Stimulated activated CD4-positive, alpha-beta T cell treated with anti-CD3 and anti-CD28 coated beads, Interleukin-1b, Interleukin-23, amount 100 ng/mL, for 48 hours (primary cell): ENCODE results near the gene CITED1.
"Not testable (repeated sequence)": the region's sequence is repeated elsewhere in the genome, so short reads cannot be mapped to it uniquely, and the experiment has no call there.

Experiments
- DNase-seq: peaks from one replicate; pipeline ENCODE4 v3.0.0-alpha.2; 2020

CITED1 gene, protein sequence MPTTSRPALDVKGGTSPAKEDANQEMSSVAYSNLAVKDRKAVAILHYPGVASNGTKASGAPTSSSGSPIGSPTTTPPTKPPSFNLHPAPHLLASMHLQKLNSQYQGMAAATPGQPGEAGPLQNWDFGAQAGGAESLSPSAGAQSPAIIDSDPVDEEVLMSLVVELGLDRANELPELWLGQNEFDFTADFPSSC

DNA sequence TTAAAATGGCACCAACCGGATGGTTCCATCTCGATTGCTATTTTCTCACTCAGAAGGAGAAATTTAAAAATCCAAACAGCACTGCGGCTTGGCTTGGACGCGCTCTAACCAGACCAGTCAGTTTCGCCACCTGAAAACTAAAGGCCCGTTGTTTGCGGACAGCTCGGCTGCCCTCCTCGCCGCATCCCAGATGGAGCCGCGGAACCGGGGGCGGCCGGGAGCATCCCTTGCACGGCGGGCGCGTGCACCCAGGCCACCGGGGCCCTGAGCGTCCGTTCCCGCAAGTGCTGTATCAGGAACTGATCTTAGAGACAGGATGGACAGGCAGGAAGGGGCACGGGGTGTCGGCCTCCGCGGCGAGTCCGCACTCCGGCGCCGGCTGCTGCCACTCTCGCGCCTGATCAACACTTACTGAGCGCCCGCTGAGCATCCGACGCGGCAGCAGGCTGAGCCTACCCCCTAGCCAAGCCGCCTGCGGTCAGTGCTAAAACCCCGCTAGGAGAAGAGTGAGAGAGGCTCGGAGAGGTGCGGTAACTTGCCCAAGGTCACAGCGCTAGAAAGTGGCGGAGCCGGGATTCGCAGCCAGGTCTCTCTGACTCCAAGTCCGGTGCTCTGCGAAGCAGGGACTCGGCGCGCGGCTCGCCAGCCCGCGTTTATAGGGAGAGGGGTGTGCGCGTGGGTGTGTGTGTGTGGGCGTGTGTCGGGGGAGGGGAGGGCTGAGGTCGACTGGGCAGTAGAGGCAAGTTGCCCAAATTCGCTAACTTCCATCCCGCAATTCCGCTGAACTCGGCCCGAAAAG is at the start of gene CITED1:
Gene CITED1 (minus strand): TSS at position 629 of the 799 bp plus-strand sequence. CDS start 3,045 bp downstream, outside the sequence.
- DNase-seq: no peak

DNA sequence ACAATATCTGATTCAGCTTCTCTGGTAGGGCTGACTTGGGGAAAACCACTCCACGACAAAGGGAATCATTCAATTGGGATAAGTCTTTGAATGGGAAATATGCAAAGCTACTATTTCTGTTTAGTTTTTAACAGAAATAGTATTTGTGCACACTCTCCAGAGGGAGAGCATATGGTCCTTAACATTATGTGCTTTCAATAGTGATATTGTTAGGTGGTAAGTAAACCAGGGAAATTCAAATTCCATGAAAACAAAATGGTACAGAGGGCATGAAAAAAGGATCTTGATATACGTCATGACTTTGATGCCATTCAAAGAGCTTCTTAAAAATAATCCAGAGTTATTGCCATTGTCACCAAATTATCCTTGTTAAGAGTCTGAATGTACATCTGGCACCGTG is 47.1 kb upstream of the CITED1 start:
- no peak for DNase-seq

DNA sequence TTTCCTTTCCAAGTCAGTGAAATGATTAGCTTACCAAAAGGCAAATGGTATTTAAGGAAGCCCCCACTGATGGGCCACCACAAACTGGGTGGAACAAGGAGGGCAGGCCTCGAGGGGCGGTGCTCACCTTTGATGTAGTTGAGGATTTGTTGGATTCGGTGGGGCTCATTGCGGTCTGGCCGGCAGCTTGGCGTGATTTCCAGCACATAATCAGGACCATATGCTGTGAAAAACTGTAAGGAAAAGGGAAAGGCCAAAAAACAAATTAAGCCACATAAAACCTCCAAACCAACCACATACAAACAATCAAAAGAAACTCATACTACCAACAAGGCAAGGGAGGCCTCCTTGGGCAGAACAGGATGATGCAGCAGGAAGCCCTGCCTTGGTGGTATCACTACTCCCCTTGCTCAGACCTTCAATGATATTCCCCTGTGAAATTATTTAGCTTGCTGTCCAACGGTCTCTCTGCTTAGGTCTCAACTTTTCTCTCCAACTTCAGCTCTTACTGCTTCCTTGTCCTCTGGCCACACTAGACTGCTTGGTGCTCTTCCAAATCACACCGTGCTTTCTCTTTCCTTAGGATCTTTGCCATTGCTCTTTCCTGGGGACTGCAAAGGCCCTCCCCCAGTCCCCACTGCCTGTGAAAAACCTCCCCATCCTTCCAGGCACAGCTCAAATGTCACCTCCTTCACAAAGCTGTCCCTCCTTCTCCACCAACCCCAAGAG is 46.1 kb upstream of the CITED1 start:
- DNase-seq: no peak

DNA sequence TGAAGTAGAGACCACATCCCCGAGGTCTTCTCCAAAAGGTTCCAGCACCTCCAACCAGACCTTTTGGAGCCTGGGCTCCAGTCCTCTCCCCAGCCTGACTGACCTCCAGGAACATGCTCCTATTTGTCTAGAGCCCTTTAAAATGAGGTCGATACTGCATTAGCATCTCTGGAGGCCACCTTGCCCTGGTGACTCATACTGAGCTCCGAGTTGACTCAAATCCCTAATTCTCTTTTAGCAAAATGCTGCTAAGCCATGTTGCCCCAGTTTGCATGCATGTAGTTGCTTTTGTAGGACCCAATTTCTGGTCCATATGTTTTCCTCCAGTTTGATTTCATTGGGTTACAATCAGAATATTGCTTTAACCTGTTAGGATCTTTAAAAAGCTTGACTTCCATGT is 43.5 kb upstream of the CITED1 start:
- peak; percentile 30 for DNase-seq

DNA sequence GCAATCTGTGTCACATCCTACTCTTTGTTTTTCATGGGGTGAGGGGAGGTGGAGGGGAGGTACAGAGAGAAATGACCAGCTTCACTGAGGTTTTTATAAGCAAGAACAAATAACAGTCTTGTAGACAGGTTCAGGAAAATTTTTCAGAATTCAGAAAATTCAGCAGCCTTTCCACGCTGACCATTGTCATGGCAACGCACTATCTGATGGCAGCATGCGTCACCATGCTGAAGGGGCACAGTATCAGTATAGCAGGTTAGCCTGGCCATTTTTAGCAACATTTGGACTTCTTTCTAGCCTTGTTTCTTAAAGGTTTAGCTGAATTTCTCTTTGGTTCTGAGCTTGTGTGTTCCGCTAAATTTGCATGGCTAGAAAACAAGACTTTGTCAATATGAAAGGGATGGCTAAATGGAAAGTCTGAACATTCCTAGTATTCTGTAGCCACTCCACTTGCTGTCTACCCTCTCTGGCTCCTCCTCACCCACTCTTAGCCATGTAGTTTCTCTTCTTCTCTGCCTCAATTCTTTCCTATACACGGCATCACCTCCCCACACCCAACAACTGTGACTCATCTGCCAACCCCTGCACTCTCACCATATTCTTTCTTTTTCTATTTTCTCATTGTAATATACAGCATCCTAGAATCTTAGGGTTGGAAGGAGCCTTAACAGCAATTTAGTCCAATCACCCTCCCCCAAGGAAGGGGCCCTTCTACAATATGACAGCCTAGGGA is 42.7 kb upstream of the CITED1 start:
- DNase-seq: peak; percentile 5

DNA sequence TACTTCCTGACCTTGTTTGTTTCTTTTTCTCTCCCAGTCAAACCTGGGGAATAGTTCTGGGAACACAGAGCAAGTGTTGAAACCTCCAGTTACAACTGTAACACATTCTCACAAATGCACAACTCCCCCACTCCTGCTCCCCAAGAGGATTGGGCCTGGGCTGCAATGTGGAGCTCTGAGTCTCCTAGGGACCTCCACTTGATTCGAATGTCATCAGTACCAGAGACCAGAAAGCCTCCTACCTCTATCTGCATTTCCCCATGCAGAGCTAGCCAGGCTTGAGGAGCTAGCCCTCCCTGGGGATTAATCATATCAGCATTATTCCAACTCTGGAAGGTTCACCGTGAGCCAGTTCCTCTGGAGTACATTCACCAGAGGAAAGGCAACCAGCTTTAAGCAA is 41.7 kb upstream of the CITED1 start:
- DNase-seq: no peak

DNA sequence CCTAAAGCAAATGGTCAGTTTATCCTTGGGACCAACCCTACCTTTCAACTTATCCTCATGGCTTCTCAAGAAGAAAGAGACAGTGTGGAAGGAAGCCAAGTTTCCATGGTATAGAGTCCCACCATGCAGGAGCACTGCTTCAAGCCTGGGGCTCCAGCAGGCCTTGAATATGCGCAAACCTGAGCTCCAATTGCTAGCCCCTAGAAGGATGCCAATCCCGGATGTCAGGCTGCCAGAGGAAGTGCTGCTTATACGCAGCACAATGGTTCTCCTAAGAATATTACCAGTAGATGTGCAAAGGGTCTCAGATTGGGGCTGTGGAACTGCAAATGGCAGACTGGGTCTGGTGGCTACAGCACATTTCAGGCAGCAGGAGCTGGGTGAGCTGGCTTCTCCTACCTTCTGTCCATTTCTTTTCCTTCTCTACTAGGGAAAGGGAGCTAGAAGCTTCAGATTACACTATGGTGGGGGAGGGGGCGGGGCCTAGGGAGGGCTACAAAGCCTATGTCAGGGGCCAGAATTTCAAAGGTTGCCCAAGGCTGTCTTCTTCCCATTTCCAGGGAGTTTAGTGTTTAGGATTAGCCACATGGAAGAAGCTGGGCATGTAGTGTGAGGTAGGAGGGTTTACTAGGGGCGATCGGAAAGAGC is 40.7 kb upstream of the CITED1 start:
- DNase-seq: no peak

DNA sequence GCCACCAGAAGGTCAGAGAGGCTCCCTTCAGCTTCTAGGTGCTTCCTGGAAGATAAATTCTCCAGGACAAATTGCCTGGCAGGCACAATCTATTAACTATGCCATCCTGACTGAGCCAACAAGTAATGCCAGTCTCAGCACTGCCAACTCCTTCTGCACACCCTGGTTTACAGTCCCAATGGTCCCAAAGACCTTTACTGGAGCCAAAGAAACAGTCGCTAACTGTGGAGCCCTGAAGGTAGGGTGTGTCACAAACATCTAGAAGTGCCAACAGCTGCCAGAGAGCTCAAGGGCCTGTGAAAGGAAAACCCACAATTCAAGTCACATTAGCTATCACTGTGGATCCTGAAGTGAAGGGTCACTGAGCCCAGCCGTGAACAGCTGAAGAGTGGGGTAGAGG is 34.9 kb upstream of the CITED1 start:
- no peak for DNase-seq

DNA sequence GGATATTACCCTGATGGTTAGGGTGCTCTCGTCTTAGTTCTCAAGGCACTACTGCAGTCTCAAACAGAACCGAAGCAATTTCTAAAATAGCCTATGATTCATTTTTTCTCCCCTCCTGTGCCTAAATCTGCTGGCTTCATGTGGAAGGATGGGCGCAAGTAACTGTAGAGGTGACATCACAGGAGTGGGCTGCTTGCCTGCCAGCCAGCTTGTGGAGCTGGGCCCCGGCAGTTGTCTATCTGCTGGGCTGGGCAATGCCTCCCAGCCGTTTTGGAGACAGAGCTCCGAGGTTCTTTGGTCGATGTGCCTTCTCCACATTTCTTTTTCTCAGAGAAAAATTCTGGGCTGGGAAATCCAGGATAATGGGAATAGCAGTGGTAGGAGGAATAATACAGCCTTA is 34.3 kb upstream of the CITED1 start:
- no peak for DNase-seq

DNA sequence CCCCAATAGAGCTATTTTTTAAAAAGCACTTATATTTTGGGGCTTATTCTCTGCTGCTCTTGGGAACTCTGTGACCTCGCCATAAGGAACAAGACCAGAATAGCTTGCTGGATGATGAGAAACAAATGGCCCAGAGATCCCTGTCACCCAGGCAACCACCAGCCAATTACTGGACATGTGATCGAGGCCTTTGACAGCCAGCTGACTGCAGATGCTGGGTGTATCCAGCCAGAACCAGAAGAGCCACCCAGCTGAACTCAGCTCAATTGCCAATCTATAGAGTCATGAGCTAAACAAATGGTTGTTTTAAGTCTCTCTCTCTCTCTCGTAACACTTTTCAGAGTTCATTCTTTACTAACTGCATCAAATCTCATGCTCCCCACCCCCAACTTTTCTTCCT is 24.4 kb upstream of the CITED1 start:
- no peak for DNase-seq

DNA sequence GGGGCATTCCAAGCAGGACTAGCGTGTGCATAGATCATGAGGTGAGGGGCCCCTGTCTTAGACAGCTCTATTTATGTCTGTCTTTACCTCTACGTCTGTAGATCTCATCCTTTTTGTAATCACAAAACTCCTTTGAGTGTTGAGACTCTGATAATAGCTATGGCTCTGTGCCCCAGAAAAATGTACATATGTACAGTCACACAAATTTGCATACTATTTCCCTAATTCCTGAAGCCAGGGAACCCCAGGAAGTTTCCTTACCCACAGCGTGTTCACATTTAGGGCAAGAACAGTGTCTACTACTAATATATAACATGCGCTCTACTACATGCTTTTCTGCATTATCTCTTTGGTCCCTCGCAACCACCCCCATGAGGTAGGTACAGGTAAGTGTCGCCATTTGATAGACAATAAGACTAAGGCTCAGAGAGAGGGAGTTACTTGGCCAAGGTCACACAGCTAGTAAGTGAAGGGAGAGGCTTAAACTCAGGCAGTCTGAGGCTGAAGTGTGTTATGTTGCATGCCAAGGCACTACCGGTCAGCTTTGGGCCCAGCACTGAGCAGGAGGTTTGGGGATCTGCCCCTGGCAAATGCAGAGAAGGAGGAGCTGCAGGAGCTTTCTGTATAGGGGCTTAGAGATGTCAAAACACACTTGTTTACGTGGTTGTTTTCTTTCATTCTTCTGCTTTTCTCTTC is 21.0 kb upstream of the CITED1 start:
- no peak for DNase-seq

DNA sequence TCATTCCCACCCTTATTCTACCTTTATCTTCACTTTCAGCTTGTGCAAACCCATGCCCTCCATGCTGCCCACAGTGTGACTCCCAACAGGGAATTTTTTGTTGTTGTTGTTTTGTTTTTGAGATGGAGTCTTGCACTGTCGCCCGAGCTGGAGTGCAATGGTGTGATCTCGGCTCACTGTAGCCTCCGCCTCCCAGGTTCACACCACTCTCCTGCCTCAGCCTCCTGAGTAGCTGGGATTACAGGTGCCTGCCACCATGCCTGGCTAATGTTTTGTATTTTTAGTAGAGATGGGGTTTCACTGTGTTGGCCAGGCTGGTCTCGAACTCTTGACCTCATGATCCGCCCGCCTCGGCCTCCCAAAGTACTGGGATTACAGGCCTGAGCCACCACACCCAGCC is 13.9 kb upstream of the CITED1 start:
- not testable (repeated sequence) for DNase-seq

DNA sequence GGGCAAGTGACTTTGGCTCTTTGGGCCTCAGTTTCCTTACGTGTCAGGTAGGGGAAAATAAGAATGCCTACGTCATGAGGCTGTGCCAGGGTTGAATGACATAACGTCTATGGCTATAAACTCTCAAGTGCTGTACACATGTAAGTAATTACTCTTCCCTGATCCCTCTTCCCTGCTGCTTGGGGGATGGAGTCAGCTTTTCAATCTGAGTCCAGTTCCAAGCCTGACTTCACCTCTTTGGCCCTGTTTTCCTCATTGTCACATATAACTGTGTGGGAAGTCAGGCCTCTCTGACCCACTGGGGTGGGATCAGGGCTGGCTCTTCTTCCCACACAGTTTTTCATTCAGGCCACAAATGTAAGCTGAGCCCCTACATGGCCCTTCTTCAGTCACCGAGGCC is 11.4 kb upstream of the CITED1 start:
- no peak for DNase-seq

DNA sequence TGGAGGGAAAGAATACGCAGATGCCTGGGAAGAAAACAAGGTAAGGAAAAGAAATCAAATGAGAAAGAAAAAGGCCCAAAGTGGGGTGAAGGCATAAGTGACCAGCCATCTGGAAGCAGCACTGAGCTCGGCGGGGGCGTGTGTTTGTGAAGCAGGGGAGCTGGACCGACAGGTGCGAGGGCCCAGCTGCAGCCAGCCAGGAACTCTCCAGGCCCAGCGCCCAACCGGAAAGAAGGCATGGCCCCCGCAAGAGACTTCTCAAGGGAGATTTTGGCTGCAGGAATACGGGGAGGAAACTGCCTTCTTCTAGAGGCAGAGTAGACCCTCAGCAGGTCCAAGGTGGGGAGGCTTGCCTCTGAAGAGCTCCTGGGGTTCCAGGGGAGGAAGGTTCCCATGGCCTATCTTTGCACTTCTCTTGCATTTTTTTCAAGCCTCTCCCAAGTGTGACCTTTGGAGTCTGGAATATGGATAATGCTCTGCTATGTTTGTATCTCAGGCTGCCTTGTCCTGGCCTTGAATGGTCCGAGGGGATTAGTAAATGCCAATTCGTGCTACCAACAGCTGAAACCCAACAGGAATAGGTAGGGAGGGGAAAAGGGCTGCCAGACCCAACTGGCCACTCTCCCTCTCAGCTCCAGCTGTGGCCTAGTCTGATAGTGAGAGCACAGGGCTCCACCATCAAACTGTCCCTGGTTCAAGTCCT is 10.8 kb upstream of the CITED1 start:
- DNase-seq: no peak

DNA sequence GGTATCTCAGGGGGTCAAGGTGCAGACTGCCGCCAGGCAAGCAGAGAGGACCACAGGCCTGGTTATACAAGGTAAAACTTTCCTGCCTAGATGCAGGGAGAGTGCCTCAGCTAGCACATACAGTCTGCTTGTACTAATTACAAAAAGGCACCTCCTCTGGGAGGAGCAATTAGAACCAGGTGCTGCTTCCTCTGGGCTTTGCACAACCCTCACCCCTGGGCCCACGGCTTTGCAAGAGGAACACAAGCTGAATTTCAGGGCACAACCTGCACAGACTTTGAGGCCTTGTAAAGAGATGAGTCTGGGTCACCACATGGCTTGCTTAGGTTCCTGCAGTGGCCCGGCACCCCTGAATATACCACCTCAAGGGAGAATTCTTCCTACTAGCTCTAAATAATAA is 9.2 kb upstream of the CITED1 start:
- no peak for DNase-seq

DNA sequence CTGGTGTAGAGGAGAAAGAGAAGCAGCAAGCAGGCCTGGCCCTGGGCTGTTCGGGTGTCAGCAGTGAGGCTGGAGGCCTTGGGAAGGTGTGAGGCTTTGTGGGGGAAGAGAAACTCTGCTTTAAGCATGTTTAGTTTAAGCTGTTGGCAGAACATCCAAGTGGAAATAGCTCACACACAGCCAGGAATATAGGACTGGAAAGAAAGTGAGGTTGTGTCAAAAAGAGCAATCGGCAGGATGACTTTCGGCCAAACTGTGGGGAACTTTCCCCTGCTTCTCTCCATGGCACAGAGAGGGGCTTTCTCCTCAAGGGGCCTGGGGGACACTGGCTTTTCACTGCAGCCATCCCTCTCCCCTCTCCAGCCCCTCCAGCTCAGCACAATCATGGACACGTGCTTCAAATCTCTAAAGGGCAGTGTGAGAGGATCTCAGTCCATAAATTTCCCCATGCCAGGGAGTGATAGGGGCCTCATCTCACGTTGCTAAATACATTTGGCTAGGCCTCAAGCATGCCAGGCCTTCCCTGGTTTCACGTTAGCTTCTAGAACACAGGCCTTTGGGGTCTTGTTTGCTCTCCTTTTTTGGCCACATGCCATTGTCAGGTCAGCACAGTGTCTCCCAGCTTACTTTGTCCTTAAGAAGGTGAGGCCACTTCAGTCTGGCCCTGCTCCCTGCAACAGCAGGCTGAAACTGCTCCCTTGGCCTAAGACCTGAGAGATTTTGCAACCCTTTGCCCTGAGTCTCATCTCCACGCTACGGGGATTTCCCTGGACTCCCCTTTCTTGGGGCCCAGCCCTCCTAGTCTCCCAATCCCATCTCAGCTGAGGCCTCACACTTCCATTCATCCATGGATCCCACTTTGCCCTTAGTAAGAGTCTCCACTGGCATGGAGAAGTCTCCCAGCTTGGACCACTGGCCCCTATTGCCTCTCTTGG is 8.3 kb upstream of the CITED1 start:
- no peak for DNase-seq

DNA sequence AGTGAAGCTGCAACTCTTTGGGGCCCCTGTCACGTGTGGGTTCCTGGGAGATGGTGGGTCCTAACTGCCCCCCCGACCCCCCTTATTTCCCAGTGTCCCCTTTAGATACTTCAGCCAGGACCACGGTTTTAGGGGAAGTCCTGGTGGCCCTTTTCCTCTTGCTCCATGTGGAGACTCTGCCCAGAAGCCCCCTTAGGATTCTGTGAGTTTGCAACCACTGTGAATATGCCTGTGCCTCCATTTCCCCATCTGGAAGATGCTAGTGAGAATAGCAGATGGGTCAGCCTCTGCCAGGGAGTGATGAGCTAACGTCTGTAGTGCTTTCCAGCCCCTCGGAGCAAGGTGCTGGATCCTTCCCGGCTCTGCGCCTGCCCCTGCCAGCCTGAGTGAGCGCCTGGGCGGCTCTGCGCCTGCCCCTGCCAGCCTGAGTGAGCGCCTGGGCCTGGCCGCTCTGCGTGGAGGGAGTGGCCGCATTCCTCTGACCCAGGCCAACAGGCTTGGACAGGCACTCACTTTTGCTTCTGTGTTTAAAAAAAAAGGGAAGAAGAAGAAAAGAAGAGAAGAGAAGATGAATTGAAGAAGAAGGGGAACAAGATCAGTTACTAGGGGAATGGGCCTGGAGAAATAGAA is 6.7 kb upstream of the CITED1 start:
- no peak for DNase-seq

DNA sequence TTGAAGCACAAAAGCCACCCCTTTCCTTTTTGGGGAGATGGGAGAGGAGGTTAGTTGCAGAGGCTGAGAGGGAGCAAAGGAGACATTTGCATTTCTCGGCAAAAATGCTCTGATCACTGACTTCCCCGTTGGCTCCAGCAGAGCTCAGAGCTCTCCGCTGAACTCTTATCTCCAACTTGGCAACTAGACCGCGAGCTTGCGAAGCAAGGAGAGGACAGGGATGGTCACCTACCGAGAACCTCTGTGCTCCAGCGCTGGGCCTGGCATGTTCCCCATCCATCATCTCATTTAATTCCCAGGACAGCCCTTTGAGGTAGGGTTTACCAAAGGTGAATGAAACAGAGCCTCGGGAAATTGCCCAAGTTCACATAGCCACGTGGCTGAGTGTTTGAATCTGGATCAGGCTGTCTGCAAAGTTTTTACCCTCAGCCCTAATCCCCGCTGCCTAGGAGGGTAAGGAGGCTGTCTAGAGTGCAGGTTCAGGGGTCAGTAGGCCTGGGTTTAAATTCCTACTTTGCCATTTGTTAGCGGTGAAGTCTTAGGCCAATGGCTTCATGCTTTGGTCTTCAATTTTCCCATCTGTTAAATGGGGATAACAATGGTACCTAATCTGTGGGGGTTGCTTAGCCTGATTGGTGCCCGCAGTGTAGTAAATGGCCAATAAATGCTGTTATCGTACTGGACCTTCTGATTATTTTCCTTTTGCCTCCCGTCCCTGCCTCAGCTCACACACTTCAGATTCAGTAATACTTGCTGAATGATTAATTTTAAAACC is 3.8 kb upstream of the CITED1 start:
- no peak for DNase-seq
